ENCODE measurements around the gene DICER1. TPM values are rescaled to one million over a fixed set of nuclear protein-coding genes. Genes with fewer than 3 reads are reported as not detected.

Gene DICER1
- total RNA-seq, 1 donor from 2014 or later = 27.6 TPM

DNA sequence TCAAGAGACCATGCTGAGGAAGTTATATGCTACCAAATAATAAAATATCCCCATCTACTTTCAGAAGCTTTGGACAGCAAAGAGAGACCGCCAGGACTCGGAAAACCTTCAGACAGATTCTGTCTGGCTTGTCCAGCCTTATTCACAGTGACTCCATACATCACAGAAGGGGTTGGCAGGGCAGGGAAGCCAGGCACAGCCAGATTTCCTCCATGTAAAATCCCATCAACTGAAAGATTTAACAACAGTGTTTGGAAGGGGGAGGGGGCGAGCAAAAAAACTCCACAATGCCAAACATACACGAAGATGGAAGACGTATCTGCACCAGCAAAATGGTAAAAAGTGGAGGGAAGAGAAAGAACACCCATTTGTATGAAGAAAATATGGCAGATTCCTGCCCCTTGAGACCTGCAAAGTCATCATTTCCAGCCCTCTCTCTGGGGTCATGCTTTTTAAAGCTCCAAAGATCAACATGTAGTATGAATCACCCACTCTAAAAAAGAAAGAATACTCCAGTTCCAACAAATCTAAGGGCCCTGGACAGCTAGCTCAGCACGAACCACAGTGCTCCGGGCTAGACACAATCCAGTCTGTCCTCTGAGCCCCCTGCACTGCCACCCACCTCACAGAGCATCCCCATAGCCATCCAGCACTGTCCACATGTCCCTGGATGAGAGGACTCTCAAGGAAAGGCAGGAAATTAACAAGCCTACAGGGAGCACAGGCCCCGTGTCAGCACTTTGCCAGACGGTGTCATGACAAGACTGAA, 116.4 kb downstream of the DICER1 start:
- DNase-seq (ENCODE audit: low read depth in 2 of 2) = no peak

DNA sequence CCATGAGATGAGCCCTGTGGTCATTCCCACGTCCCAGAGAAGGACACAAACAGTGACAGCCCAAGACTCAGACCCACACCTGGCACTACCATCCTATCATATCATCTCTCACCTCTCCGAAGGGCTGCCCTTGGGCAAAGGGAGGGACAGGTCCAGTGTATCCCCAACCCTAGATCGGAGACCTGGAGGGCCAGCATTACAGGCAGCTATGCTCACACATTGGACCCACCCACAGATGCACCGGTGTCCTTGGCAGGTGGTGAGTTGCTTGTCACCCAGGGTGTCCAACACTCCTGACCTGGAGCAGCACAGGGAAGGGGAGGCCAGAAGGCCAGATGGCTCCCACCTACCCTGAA, 117.4 kb downstream of the DICER1 start:
- no peak for DNase-seq (ENCODE audit: low read depth in 2 of 2)

DNA sequence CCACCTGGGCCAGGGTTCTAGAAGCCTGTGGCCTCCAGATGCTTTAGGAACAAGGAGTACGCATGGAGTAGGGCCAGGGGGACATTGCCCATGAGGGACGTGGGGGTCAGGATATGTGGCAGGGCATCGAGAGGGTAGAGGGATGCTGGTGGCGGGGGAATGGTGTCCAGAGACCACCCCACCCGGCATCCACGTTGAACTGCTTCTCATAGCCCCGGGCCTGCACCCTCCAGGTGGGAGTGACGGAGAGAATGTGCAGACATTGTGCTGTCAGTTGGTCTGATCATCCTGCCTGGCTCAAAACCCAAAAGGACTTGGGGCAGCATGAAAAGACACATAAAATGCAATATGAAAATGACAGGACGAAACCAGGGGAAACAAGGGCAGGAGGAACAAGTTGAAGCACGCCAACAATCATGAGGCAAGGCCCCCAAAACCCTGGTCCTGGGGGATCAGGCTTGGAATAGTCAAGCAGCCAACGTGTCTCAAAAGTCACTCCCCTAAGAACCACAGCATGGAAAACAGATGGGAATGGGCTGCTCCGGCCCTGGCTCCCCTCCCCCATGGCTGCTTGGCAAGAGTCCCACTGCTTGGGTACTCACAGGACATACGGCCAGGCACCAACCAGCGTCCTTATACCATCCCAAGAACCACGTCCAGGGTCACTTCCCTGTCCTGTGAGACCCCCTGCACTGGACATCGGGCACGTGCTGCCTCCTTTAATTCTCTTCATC, 117.9 kb downstream of the DICER1 start:
- DNase-seq (ENCODE audit: low read depth in 2 of 2) = no peak

DNA sequence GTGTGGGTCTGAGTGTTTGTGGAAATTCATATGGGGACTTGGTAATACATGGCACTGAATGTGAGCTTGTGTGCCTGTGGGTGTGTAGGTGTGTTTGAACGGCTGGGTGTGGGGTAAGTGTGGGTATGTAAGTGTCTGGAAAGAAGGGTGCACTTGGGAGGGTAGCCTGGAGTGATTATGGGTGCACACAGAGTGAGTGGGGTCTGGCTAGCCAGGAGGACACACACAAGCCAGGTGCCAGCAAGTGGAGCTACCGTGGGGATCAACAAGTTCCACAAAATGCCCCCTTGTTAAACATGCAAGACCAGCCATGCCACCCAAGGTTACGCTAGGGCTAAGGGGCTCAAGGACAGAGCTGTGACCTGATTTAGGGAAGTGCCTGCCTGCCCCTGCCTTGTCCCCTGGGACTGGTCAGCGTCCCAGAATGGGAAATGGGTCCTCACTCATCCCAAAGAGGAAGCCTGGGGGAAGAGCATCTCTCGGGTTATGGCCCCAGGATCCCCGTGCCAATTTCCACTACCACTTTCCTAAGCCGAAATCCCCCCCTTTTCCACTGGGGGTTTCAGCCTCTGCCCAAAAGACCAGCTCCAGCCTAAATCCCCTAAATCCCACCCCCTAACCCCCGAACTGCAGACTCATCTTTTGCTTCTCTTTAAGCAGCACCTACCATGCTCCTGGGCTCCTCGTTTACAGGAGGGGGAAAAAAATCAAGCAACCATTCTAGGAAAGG, 118.6 kb downstream of the DICER1 start:
- DNase-seq (ENCODE audit: low read depth in 2 of 2) = no peak

DNA sequence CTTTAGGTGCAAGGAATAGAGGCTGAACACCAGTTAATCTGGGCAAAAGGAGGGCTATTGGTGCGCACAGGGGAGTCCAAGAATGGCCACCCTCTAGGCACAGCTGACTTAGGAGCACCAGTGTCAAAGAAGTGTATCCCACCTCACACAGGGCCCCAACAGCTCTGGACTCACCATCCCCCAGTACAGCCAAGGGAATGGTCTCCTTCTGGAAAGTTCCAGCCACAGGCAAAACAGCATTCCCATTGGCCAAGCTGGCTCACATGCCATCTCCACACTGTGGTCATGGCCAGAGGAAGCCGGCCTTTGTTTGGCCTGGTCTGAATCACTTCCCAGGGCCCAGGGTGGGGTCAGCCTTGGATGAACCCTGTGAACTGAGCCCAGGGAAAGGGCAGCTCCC, 120.1 kb downstream of the DICER1 start:
- DNase-seq (ENCODE audit: low read depth in 2 of 2) = no peak

Other genes with a start within 250 kb of the DICER1 start
- 0.20 and 0.65 TPM in 2 replicates for gene CLMN, start 162.4 kb upstream of the DICER1 start, total RNA-seq

All from lung microvascular endothelial cell (primary cell).